Nephron (organoid): ENCODE data around the gene MYCBPAP.

Experiments
- H3K27ac Mint-ChIP-seq, 3 experiments: 2 replicates each; pipeline ENCODE4 v1.8.0; 2020; ENCODE audit warnings: mixed read lengths in 3 of 3, mild to moderate bottlenecking in 2 of 3, moderate library complexity in 1 of 3
- H3K27me3 Mint-ChIP-seq: 2 replicates; pipeline ENCODE4 v1.8.0; 2021; ENCODE audit warnings: low read depth, mild to moderate bottlenecking, moderate library complexity, mixed read lengths
- H3K36me3 Mint-ChIP-seq: 2 replicates; pipeline ENCODE4 v1.8.0; 2020; ENCODE audit warnings: low read depth, mixed read lengths
- H3K4me1 Mint-ChIP-seq: 2 replicates; pipeline ENCODE4 v1.8.0; 2020; ENCODE audit warnings: mixed read lengths
- H3K4me3 Mint-ChIP-seq, 3 experiments: 2 replicates each; pipeline ENCODE4 v1.8.0; 2020; ENCODE audit warnings: mild to moderate bottlenecking in 3 of 3, mixed read lengths in 3 of 3, moderate library complexity in 2 of 3
- H3K9me3 Mint-ChIP-seq: 2 replicates; pipeline ENCODE4 v1.8.0; 2020; ENCODE audit warnings: mixed read lengths
- TF ChIP-seq, protein P1 (sequence below), 3 experiments: fragments of 200-600 bp; sonication (generic); IDR thresholded peaks; one replicate each; pipeline ENCODE4 v1.5.0; 2021; ENCODE audit warnings: antibody characterized with exemption in 3 of 3; ENCODE audit not compliant: unreplicated experiment in 3 of 3

Gene MYCBPAP

DNA sequence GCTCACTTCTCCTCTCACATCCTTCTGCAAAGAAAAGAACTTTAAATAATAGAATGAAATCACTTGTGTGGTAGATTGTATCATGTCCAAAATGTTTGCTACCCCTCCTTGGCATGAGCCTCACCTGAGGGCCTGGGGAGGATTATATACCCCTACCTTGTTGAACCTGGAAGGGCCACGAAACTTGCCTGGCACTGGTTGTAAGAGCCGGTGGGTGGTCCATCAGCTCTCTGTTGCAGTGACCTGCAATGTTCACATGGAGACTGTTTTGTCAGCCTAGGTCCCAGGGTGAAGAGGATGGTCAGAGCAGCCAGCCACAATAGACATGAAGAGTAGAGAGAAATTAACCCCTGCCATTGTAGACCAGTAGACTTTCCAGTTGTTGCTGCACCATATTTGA is 19.4 kb upstream of the MYCBPAP start:
- H3K4me1 Mint-ChIP-seq, result no peaks in the 10 kb centered on the region
- H3K36me3 Mint-ChIP-seq, result peaks cover 15% of the 10 kb centered on the region
- H3K27ac Mint-ChIP-seq, result no peak overlapping the region
- no peak overlapping the region for H3K4me3 Mint-ChIP-seq
- no peaks in the 10 kb centered on the region for H3K9me3 Mint-ChIP-seq
- no peaks in the 10 kb centered on the region for H3K27me3 Mint-ChIP-seq
- TF ChIP-seq, protein P1, sequence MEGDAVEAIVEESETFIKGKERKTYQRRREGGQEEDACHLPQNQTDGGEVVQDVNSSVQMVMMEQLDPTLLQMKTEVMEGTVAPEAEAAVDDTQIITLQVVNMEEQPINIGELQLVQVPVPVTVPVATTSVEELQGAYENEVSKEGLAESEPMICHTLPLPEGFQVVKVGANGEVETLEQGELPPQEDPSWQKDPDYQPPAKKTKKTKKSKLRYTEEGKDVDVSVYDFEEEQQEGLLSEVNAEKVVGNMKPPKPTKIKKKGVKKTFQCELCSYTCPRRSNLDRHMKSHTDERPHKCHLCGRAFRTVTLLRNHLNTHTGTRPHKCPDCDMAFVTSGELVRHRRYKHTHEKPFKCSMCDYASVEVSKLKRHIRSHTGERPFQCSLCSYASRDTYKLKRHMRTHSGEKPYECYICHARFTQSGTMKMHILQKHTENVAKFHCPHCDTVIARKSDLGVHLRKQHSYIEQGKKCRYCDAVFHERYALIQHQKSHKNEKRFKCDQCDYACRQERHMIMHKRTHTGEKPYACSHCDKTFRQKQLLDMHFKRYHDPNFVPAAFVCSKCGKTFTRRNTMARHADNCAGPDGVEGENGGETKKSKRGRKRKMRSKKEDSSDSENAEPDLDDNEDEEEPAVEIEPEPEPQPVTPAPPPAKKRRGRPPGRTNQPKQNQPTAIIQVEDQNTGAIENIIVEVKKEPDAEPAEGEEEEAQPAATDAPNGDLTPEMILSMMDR (IDR thresholded peaks at IDR 0.05; ENCODE audit: unreplicated experiment in 3 of 3), result no peak

DNA sequence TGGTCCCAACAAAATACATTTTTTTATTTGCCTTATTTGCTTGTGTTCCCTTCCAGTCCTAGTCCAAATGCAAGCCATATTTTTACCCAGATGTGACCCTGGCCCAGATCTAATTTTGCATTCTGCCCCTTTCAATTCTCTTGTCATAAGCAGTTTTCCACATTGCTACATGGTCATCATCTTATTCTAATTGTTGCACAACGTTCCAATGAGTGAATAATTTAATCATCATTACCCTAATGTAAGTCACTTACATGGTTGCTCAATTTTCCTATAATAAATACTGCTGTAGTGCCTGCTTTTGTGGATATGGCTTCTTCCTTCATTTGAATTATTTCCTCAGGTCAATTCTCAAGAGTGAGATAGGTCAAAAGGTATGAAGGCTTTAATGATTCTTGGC is 16.7 kb upstream of the MYCBPAP start:
- H3K4me3 Mint-ChIP-seq, result no peak overlapping the region
- H3K36me3 Mint-ChIP-seq, result no peaks in the 10 kb centered on the region
- H3K27me3 Mint-ChIP-seq, result peaks cover 6% of the 10 kb centered on the region
- TF ChIP-seq, protein P1 (IDR thresholded peaks at IDR 0.05; ENCODE audit: unreplicated experiment in 3 of 3), result no peak
- no peak overlapping the region for H3K27ac Mint-ChIP-seq
- no peaks in the 10 kb centered on the region for H3K4me1 Mint-ChIP-seq
- no peaks in the 10 kb centered on the region for H3K9me3 Mint-ChIP-seq

DNA sequence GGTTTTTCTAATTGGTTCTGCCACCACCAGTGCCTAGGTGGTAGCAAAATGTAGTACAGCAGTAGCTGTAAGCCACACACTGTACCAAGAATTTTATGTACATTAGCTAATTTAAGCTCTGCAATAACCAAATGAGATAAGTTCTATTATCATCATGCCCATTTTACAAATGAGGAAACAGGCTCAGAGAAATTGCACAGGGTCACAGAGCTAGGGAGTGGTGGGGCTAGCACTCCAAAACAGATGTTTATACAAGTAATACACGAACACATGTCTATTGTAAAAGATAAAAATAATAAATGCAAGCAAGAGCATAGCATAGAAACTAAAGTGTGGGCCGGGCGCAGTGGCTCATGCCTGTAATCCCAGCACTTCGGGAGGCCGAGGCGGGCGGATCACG is 16.0 kb upstream of the MYCBPAP start:
- Mint-ChIP-seq H3K36me3 (no peaks in the 10 kb centered on the region), H3K4me1 (no peaks in the 10 kb centered on the region), H3K9me3 (no peaks in the 10 kb centered on the region), H3K27ac (no peak overlapping the region), H3K27me3 (peaks cover 8% of the 10 kb centered on the region), H3K4me3 (no peak overlapping the region)
- TF ChIP-seq, protein P1 (IDR thresholded peaks at IDR 0.05; ENCODE audit: unreplicated experiment in 3 of 3), result no peak

DNA sequence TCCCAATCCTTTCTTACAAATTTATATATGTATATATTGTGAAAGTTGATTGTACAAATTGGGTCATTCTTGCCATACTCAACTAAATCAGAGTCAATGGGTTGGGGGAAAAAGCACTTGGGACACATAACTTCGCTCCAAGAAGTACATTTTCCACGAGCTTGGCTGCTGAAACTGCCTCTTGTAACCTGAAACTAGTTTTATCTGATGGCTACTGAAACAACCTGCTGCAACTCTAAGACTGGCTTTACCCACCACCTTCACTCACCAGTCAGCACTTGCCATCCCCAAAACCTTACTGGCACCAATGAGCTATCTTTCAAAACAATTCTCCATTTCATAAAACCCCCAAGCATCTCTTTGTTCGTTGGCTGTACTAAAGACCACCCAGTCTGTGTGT is 14.5 kb upstream of the MYCBPAP start:
- TF ChIP-seq, protein P1 (IDR thresholded peaks at IDR 0.05; ENCODE audit: unreplicated experiment in 3 of 3), result no peak
- H3K4me3 Mint-ChIP-seq, result no peak overlapping the region
- no peaks in the 10 kb centered on the region for H3K9me3 Mint-ChIP-seq
- H3K27me3 Mint-ChIP-seq, result peaks cover 8% of the 10 kb centered on the region
- peak overlapping the region in 1 of 3 experiments; percentile 16 for H3K27ac Mint-ChIP-seq
- H3K36me3 Mint-ChIP-seq, result no peaks in the 10 kb centered on the region
- no peaks in the 10 kb centered on the region for H3K4me1 Mint-ChIP-seq

DNA sequence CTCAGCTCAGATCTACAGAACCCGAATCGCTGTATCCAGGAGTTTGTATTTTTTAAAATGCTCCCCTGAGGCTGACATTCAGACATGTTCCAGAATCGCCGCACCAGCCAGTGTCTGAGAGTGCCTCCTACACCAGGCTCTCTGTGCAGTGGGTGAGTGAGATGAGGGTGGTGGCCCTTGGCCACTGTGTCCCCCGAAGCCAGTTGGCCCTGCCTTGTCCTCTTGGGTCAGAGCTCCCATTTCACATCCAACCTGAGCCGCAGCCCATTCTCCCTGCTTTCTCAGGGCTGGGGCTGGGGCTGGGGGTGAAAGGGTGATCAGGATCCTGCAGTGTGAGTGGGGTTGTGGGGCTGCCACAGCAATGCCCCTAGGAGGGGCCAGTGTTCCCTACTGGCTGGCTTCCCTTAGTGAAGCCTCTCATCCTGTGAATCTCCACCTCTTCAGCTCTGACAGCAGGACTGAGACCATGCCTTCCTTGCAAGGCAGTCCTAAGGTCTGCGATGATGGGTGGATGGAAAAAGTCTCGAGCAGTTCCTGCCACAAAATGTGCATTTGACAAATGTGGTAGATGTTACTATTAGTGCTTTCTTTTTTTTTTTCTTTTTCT is 12.9 kb upstream of the MYCBPAP start:
- Mint-ChIP-seq H3K27ac (no peak overlapping the region), H3K9me3 (no peaks in the 10 kb centered on the region), H3K27me3 (peaks cover 8% of the 10 kb centered on the region), H3K4me1 (no peaks in the 10 kb centered on the region), H3K4me3 (no peak overlapping the region), H3K36me3 (no peaks in the 10 kb centered on the region)
- TF ChIP-seq, protein P1 (IDR thresholded peaks at IDR 0.05; ENCODE audit: unreplicated experiment in 3 of 3), result no peak

DNA sequence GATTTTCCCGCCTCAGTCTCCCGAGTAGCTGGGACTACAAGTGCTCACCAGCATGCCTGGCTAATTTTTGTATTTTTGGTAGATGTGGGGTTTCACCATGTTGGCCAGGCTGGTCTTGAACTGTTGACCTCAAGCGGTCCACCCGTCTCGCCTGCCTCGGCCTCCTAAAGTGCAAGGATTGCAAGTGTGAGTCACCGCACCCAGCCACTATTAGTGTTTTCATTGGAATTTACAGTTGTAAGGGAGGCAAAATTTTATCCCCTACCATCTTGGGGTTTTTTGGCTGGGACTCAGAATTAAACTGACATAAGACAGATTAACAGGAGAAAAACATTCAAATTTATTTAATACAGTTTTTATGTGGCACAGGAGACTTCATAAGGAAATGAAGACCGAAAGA is 12.3 kb upstream of the MYCBPAP start:
- TF ChIP-seq, protein P1 (IDR thresholded peaks at IDR 0.05; ENCODE audit: unreplicated experiment in 3 of 3), result no peak
- H3K36me3 Mint-ChIP-seq, result no peaks in the 10 kb centered on the region
- no peak overlapping the region for H3K4me3 Mint-ChIP-seq
- peaks cover 8% of the 10 kb centered on the region for H3K27me3 Mint-ChIP-seq
- no peaks in the 10 kb centered on the region for H3K9me3 Mint-ChIP-seq
- no peaks in the 10 kb centered on the region for H3K4me1 Mint-ChIP-seq
- H3K27ac Mint-ChIP-seq, result no peak overlapping the region
